Stimulated activated CD4-positive, alpha-beta T cell treated with anti-CD3 and anti-CD28 coated beads, Interleukin-2, amount 100 ng/mL, for 24 hours (primary cell): ENCODE measurements around the gene CPB2.

Experiments
- DNase-seq, 2 donors: peaks; one replicate each; pipeline ENCODE4 v3.0.0-alpha.2; 2020

The CPB2 gene

DNA sequence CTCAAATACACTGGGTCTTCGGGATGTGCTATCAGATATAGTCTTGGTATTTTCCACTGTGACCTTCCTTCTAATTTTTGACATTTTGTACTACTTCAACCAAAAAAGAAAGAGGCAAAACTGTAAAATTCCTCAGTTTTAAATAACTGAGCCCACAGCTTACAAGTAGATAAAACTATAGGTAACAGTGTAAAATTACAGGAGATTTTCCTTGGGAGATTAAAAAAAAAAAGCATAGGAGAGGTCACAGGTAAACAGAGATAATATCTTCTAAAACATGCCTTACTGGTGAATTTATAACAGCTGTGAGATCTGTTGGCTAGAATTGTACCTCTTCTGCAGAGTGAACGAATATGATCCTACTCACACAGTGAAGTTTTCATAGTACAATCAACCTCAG is 59.4 kb downstream of the CPB2 start:
- no peak for DNase-seq

DNA sequence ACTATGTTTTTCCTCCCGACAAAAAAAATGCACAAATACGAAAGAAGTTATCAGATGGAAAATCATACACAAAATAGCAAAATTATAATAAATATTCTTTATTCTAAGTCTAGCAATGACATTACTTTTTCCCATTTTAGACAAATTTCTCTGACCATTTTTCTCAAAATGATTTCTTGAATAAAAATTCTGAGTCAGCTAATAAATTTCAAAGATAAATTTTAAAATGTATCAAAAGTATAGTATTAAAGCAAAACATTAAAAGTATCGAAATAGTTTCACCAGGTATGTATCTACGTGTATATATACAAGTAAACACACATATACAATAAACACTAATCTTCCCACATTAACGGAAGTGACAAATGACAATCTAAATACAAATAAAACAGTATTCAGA is 61.2 kb downstream of the CPB2 start:
- no peak for DNase-seq

DNA sequence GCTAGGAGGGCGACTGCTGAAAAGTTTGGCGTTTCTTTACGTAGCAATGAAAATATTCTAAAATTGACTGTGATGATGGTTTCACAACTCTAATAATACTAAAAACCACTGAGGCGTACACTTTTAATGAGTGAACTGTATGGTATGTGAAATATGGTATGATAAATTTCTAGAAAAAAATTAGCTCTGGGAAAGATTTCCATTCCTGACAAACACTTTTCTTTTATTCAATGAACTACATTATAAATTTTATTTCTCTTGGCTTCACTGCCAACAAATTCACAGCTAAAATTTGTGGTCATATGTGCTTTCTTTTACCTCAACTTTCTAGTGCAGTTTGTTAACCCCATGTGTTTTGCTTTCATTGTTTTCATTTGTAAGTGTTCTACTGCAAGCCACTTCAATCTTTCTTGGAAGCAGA is 63.4 kb downstream of the CPB2 start:
- DNase-seq: no peak

DNA sequence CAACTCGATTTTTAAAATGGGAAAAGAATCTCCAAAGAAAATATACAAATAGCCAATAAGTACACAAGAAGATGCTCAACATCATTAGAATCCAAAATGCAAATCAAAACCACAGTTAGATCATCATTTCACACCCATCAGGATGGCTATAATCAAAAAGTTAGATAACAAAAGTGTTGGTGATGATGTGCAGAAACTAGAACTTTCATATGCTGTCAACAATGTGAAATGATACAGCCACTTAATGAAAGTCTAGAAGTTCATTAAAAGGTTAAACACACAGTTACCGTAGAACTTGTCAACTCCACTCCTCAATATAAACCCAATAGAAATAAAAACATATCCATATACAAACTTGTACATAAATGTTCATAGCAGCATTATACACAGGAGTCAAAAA is 64.1 kb downstream of the CPB2 start:
- DNase-seq: no peak

DNA sequence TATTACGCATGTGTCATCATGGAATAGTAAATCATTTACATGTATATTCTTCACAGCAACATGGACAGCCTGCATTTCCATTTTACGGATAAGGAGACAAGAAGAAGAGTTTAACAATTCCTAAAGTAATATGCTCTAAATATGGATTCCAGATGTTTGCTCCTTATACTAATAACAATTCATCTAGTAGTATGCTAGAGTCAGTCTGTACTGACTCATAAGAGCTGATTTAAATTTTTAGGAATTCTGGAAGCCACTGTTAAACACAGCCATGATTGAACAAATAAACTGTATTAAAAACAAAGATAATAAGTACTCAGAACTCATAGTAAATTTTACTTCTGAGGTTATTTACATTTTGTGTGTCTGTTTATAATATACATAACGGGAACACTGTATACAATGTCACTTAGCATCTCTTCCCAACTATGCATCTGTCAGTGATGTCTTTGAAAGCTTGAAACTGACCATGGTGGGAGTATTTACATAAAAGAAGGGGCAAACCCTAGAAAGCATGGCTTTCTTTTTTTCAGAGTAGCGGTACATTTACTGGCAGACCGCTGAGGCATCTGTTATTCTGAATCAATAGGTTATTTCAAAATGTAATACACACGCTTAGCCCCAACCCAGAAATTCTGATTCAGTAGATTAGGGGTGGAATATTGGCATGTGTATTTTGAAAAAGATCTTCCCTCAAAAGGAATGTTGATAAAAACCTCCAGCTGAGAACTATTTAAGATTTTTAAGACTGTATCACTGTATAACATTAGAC is 65.2 kb downstream of the CPB2 start:
- no peak for DNase-seq

DNA sequence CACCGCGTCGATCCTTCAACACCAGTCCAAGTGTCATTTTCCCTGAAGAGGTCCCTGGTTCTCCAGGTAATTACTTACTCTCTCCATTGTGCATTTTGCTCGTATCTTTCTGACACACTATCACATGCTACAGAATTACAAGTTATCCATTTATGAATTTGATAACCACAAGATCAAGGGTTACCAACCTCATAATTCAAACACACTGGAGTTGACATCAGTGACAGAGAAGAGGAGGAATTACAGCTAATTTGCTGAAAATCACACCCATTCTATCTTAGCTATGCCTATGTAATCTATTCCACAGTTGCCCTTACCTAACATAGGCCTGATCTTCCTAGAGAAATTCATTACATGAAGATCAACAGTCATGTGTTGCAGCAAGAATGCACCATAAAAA is 66.5 kb downstream of the CPB2 start:
- DNase-seq: no peak

DNA sequence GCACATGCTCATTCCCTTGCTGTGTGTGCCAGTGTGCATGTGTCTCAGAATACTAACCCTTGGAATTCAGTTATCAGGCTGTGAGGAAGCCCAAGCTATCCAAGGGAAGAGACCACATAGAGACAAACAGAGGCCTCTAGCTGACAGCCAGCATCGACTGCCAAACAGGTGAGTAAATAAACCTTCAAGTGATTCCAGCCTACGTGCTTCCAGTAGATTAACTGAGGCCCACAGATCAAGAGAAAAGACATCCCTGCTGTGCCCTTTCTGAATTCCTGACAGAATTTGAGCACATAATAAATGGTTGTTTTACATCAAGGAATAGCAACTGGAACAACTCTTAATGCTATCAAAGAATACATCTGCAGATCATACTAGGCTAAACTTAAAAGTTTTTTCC is 69.8 kb downstream of the CPB2 start:
- DNase-seq: no peak

DNA sequence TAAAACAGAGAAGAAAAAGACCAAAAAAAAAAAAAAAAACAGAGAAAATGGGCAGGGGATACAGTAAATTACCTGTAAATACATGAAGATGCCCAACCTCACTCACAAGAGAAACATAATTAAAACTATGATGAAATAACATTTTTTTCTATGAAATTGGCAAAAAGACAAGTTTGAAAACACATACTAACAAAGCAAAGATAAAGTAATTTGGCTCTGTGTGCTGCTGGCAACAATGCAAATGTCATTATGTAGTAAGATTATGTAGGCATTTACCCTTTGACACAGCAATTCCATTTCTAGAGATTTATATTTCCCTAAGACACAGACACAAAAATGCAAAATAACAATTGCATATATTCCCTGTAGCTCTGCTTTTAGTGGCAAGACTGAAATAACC is 72.5 kb downstream of the CPB2 start:
- no peak for DNase-seq

DNA sequence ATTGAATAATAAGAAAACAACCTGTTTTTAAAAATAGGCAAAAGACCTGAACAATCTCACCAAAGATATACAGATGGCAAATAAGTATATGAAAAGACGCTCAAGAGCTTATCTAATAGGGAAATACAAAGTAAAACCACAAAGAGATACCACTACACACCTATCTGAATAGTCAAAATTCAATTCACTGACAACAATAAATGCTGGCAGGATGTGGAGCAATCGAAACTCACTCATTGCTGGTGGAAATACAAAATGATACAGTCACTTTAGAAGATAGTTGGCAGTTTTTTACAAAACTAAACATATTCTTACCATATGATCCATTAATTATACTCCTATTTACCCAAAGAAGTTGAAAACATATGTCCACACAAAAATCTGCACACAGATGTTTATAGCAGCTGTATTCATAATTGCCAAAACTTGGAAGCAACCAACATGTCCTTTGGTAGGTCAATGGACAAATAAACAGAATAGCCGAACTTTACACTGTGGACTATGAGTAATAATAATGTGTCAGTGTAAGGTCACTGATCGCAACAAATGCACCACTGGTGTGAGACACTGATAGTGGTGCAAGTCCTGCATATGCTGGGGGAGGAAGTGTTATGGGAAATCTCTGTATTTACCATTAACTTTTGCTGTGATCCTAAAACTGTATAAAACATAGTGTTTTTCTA is 73.1 kb downstream of the CPB2 start:
- no peak for DNase-seq

DNA sequence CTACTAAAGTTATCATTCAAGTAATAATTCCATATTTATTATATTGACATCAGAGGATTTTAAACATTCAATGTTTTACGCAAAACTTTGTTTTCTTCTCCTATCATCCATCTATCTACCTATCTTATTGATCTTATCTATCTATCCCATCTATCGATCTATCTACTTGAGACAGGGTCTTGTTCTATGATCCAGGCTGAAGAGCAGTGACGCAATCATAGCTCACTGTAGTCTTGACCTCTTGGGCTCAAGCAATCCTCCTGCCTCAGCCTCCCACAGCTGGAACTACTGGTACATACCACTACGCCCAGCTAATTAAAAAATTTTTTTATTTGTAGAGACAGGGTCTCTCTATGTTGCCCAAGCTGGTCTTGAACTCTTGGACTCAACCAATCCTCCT is 79.7 kb downstream of the CPB2 start:
- no peak for DNase-seq

DNA sequence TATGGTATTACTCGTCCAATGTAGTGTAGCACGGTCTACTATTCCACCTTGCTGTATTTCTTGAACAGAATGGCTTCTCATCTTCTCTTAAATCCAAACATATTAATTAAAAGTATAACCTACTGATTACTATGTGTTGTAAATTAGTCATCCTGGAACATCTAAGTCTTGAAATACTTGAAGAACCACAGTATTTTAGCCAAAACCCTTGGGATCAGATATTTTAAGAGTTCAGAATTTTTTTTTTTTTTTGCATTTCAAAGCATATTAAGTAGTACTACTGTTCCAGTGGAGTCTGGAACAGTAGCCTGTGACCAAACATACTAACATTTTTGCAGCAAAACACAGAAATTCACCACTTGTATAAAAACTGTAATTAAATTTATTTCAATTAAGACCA is 82.4 kb downstream of the CPB2 start:
- DNase-seq: no peak

DNA sequence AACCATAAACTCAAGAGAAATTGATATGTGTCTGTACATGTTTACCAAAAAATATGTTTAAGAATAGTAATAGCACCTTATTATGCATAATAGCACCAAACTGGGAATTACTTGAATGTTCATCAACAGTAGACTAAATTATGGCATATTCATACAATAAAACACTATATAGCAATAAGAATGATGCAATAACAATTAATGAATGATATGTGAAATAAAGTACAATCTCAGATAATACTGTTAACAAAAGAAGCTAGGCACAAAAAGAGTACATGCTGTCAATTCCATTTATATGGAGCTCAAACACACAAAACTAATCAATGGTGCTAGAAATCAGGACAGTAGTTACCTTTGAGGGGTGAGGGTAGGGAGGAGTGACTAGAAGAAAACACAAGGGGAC is 88.6 kb downstream of the CPB2 start:
- no peak for DNase-seq

DNA sequence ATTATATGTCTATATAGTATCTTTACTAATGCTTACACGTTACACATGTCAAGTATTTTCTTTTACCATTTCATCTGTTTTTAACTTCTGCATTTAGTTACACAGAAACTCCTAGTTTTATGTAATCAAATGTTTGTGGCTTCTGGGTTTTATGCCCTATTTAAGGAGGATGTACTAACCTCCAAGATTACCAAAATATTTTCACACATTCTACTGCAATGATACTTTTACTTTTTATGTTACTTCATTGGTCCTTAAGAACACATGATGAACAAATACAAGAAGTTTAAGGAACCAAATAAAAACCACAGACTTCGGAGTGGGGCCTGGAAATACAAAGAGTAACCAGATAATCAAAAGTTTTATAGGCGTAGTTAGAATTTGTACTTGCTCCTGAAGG is 89.5 kb downstream of the CPB2 start:
- DNase-seq: no peak

DNA sequence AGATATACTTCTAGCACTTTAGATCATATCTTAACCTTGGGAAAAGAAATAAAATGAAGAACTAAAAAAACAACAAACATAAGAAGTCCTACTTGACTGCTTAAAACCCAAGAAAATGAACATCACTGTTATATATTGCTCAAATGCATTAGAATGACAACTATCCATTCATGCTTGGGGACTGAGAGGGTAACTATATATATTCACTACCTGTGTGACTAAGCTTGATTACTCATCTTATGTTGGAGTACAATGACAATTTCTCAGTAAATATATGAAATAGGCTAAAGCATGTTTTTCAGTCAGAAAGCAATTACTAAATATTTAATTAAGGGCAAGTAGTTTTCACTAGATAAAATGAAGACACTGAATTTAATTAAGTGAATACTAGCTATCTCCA is 92.4 kb downstream of the CPB2 start:
- no peak for DNase-seq

DNA sequence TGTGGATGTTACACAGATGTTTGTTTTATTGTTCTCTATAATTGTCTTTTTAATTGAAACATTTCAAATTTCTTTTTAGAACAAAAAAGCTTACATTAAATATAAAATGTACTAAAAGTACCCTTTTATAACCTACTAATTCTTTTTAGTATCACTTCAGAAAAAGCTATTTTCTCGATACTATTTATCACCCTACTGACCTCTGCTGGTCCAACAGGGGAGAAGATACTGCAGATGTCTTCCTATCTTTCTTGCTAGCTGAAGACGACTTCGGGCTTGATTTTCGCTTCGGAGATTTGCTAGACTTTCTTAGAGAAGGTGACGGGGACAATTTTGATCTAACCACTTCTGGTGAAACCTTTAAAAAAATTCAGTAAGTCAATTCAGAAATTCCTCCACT is 94.7 kb downstream of the CPB2 start:
- DNase-seq: no peak

DNA sequence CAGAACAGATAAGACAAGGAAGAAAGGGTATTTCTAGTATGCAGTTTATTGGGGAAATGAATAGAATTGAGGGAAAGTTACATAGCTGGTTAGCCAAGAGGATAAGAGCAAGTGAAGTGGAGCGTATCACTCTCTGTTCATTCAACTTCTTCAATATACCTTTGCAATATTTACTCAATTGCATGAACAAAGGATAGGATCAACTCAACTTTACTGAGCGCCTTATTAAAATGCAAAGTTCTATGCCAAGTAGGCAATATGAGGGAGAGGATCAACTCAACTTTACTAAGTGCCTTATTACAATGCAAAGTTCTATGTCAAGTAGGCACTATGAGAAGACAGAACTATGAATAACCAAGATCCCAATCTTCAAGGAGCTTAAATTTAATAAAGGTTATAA is 96.2 kb downstream of the CPB2 start:
- DNase-seq: no peak

DNA sequence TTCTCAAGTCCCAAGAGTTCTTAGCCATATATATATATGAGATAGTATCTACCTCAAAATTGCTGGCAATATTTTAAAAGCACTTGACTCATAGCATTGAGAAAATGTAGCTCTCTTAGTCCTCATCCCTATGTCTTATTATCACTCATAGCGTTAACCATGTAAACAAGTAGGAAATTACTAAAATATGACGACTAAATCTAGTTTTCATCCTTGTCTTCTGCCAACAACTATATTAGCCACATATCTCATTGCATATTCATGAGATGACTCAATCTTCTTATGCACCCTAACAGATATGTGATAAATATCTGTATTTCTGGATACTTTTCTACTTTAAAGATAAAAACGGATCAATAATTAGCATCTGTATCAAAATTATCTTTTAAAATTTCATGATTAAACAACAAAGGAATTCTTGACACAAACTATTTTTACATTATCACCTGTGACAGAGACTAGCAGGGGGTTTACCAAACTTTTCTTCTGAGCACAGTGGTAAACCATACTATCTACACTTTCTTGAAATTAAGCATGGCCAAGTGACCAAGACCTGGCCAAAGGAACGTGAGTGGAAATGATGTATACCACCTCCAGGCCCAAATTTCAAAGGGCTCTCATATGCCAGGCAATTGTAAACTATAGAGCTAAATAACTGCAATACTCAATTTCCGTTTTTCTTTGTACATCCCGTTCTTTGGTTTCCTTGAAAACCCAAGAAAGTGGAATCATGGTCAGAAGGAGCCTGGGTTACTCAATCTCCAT is 98.0 kb downstream of the CPB2 start:
- DNase-seq: no peak

DNA sequence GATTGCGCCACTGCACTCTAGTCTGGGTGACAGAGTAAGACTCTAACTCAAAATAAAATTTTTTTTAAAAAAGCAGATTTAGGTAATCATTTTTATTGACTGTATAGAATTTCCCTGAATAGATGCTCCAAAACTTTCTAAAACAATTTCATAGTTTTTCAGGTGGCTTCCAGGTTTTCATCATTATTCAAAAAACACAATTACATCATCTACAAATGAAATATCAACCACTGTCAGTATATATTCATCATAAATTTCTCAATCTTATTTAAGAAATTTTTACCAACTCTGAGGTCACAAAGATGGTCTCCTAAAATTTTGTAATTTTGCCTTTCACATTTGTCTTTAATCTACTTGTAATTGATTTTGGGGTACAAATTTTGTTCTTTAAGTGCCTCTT is 100.3 kb downstream of the CPB2 start:
- no peak for DNase-seq
